ENCODE data around the gene A4GALT.
A peak's percentile ranks its signal among the peaks of the same experiment; 100 is the strongest.

A4GALT gene

DNA sequence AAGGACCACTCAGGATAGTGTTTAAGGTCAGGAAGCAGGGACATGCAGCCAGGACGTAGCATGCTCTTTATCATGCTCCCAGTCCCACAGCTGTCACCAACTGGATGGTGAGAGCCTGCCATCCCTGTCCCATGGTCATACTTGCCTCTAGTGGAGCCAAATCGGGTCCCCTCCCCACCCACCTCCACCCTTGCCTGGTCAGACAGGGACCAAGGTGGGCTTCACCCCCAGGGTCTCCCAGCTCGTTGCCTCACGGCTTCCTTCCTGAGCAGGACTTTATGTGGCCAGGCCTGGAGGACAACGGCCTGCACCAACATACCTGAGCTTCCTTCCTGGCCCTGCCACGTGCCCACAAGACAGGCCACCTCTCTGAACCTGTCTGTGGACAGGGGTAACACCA, 19.8 kb downstream of the A4GALT start:
- DNase-seq = no peak

DNA sequence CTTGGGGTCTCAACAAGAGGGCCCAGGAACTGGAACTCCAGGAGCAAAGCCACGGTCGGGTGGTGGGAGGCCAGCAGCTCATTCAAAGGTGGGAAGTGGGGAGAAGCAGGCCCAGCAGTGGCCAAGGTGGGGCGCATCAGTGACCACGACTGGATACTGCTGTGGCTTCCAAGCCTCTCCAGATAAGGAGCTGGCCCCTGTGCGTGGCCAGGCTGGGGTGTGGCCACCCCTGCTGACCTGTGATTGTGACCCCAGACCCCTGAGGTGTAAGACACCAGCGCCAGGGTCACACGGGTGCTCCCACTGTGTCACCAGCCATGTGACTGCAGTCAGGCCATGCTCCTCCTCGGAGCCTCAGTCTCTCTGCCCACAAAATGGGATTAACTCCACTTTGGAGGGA, 20.3 kb downstream of the A4GALT start:
- no peak for DNase-seq

DNA sequence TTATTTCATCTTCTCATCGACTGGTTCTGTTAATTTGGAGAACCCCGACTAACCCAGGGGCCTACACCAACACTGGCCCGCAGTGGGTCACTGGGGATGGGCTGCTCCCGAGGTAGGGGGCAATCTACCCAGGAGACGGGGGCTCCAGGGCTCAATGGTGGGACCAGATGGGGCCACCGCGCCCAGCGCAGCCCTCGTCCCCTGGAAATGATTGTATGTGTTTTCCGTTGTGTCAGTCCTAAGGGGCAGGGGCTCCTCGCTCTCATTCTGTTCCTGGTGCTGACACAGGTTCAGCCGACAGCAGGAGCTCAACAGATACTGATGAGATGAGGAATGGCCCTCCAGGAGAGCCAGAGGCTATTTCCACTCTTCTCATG, 20.7 kb downstream of the A4GALT start:
- DNase-seq = no peak

DNA sequence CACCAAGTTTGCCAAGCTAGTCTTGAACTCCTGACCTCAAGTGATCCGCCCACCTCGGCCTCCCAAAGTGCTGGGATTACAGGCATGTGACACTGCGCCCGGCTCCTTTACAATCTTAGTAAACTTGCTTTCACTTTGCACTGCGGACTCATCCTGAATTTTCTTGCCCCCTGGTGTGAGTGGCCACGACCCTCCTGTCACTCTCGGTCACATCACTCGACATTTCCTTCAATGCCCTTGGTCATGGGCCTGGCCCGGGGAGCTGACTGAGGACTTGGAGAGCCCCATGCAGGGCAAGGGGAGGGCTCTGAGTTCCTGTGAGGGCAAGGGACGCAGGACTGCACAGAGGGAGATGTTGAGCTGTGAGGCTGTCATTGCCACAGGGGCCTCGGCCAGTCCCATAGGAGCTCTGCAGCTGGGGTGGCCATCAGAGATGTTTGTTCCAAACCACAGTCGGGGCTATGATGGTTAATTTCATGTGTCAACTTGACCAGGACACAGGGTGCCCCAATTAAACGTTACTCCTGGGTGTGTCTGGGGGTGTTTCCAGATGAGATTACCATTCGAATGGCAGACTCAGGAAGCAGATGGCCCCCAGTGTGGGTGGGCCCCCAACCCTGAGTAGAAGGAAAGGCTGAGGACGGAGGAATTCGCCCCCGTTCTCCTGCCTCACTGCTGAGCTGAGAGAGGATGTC, 21.2 kb downstream of the A4GALT start:
- no peak for DNase-seq

DNA sequence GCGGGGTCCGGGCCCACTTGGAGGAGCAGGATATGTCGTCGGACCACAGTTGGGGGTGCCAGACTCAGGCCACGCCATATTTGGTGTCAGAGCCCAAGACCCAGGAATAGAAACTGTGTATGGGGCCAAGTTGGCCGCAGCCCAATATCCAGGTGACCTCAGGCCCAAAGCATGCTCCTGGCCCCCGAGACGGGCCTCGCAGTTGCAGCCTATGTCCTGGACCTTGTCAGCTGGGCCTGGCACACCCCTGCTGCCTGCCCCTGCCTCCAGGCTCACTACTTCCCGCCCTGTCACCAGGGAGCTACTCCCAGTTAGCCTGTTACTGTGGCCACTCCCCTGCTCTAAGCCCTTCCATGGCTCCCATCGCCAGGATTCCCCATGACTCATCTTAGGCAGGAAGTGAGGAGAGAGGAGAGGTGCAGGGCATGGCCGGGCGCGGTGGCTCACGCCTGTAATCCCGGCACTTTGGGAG, 23.1 kb downstream of the A4GALT start:
- no peak for DNase-seq

DNA sequence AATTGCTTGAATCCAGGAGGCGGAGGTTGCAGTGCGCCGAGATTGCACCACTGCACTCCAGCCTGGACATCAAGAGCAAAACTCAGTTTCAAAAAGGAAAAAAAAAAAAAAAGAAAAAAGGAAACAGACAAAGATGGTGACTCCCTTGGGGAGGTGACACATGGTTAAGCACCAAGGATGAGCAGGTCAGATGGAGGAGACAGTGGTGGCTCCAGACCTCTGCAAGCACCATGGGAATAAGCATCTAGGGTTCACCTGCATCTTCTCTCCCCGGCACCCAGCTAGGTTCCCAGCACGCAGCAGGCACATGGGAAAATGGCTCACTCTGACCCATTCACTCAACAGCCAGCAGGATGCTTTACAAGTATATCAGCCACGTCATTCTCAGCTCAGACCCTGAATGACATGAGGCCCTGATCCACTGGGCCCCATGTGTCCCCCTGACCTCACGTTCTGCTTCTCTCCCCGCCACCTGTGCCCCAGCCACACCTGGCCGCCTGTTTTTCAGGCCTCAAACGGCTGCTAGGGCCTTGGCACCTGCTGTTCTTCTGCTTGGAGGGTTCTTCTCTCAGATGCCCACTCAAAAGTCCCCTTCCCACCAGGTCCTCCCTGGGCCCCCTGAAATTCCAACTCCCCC, 24.2 kb downstream of the A4GALT start:
- DNase-seq = no peak

DNA sequence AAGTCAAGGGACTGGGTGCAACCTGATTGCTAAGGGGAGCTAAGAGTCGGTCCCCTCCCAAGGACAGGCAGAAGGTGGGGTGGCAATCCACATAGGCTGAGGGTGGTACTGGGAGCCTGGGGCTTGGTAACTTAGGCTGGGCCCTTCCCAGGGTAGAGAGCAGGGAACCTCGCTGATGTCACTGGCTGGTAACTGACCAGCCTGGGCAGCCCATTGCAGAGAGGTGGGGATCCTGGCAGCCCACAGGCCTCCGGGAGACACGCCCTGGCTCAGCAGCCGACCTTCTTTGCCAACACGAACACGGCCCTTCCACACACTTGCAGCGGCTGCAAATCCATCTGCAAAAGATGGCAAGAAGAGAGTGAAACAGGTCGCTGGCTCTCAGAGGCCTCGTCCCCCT, 25.4 kb downstream of the A4GALT start:
- DNase-seq = no peak

DNA sequence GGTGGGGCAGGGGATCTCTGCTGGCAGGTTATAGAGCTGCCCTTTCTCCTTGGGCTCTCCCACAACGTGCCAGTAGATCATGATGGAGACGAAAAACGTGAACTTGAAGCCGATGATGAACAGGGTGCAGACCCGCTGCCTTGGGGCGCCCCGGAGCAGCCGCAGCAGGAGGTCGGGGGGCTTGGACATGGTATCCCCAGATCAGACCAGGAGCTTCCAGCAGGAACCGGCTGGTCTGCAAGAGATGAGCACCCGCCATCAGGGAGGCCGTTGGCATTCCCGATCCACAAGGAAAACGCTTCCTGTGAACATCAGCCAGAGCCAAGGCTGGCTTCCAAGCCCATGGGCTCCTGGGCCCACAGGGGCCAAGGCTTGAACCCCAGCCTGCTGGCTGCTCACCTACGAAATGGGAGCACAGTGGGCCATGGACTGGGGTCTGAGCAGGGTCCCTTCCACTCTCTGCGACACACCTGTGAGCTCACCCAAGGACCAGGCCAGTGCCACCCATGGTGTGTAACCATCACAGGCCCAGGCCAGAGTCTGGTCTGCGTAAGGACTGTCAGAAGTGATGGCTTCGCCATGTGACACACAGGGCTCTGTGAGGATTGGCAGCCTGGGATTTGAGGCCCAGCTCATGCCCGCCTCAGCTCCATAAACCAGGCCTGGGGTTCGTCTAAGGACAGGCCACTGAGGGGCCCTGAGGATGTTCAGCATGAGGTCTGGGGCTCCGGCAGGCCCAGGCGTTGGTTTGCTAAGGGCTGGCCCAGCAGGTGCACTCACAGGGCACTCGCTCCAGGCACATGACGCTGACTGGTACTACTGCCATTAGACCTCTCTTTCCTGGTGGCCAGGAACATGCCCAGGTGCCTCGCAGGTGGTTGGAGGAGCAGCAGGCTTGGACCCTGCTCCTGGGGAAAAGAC, 26.6 kb downstream of the A4GALT start:
- DNase-seq = no peak

DNA sequence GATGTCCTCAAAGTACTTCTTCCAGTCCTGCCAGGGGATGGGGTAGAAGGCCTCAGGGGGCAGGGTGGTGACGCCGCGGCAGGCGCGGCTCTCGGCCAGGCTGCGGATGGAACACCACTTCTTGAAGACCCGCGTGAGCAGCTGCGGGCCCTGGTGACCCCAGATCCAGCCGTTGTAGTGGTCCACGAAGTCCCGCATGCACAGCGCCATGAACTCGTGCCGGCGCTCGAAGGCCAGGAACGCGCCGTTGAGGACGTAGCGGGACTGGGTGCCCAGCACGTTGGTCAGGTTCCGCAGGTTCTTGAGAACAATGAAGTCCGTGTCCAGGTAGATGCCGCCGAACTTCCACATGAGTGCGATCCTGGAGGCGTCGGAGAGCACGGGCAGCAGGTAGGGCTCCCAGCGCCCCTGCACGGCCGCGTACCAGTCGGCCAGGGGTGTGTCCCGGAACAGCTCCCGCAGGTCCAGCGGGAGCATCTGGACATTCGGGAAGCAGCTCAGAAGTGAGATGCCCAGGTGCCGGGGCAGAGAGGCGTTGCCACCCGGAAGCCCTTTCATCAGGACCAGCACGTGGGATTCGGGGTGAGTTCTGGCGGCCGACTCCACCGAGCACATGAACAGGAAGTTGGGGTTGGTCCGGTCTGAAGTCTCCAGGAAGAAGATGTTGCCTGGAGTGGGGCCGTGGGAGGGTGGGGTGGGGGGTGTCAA, 27.5 kb downstream of the A4GALT start:
- DNase-seq = no peak

DNA sequence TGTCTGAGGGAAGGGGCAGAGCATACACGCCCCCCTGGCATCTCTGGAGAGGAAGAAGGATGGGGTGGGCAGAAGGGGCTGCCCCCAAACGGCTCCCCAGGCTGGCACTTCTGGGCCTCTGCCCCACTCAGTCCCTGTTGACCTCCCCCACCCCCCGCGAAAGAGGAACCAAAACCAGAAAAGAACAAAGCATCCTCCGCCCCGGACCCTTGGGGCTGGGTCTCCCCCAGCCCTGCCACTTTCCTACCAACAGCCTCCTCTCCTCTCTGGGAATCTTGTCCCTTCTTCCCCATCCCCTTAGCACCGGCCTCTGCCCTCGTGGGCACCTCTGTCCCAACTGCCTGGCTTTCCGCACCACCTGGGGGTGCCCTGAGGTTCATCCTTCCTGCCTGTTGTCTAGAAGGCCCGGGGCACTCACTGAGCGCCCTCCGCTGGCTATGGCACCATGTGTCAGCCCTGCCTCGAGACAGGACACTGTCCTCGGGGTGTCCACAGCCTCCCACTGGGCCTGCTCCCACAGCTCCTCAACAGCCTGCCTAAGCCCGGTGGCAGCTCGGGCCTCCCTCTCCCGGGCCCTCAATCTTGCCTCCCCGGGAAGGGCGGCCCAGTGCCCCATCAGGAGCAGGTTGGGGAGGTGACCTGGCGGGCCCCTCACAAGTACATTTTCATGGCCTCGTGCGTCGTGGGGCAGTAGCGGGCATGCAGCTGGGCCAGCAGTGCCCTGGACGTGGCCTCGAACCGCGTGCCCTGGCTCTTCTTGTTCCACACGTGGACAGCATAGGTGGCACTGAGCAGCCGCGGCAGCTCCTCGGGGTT, 28.2 kb downstream of the A4GALT start:
- DNase-seq = no peak

DNA sequence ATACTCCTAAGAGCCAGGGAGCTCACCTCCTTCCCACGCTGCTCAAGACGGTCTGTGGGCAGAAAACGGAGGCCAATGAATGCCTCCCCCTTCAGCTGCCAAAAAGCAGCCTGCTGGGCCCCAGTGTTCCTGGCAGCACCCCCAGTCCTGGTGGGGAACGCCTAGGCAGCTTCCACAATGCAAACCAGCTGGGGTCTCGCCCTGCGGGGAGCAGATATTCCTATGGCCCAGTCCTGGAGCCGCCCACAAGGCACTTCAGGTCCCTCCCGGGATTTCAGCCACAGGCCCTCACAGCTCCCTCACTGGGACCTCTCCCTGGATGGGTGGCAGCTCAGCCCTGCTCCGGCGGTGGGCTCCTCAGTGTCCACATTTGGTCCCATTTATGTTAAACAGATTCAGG, 29.2 kb downstream of the A4GALT start:
- no peak for DNase-seq

DNA sequence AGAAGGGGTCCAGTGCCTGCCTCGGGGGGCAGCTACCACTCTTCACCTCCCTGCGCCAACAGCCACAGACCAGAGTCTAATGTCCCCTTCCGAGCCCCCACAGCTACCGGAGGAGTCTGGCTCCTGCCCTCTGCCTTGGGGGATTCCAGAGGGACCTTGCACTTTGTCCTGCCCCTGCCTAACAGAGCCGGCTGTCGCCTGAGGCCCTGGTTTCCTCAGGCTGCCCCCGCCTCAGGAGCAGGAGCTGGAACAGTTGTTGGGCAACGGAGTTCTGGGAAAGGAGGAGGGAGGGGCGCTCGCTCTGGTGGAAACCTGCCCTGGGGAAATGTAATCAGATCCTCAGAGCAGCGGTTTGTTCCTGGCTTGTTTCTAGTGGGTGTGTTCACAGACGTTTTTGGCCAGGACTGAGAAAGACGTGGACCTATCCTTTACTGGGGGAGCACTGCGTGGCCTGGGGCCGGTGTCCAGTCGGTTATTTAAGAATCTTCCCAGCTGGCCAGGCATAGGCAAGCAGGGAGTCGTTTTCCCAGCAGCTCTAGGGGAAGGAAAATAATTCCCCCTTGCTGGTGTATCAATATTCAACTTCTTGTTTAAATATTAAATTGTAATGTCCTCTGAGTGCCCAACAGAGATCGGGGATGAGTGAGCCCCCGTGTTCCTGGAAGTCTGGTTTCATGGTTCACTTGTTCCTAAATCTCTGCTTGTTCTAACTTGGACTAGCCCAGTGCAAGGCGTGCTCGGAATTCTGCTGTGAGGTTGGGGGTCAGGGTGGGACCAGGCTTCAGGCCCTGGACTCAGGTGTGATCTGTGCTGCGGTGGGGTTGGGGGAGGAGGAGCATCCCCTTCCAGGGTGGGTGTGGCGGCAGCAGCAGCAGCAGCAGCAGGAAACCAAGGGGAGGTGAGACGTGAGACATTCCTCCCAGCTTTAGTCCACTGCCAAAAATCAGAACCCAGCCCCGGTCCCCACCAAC, 32.1 kb downstream of the A4GALT start:
- peak; percentile 14 for DNase-seq

DNA sequence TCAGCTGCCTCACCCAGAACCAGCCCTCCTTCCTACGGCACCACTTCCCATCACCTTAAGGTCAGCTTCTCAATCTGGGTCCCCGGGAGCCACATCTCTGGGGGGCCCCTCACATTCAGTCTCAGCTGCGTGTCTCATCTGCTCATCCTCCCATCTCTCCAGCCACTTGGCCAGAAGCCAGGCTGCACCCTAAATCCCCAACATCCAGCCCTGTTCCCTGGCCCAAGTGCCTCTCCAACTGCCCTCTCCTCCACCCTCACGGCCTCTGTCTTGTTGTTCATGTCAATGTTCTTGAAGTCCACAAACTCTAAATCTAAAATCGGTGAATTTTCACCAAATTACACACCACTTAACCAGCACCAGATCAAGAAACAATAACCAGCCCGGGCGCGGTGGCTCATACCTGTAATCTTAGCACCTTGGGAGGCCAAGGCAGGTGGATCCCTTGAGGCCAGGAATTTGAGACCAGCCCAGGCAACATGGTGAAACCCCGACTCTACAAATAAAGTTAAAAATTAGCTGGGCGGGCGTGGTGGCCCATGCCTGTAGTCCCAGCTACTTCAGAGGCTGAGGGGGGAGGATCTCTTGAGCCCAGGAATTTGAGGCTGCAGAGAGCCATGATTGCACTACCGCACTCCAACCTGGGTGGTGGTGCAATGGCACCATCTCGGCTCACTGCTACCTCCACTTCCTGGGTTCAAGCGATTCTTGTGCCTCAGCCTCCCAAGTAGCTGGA, 33.7 kb downstream of the A4GALT start:
- no peak for DNase-seq

DNA sequence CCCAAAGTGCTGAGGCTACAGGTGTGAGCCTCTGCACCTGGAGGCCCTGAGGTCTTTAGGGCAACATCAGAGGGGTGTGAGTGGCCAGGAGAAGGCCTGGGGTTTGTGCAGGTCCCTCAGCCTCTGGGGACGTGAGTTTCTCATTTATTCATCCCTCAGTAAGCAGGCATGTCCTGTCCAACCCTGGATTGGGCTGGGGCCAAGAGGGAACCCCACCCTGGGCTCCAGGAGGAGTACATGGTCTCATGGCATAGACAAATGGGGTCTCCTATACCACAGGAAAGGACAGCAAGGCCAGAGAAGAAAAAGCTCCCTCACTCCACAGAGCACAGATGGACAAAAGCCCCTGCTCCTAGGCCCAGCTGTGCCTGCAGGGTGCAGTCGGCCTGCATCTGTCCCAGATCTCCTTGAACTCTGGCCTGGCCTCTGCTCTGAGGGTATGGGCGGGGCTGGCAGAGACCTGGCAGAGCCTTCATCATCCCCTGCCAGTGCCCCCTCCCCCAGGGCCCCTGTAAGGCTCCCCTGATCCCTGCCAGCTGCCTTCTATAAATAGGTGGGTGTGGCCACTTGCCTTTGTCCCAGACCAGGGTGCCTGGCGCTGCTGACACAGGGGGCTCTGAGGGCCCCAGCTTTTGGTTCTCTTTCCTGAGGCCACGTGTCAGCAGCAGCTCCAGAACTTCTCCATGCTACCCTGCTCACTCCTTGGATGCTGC, 34.6 kb downstream of the A4GALT start:
- no peak for DNase-seq

DNA sequence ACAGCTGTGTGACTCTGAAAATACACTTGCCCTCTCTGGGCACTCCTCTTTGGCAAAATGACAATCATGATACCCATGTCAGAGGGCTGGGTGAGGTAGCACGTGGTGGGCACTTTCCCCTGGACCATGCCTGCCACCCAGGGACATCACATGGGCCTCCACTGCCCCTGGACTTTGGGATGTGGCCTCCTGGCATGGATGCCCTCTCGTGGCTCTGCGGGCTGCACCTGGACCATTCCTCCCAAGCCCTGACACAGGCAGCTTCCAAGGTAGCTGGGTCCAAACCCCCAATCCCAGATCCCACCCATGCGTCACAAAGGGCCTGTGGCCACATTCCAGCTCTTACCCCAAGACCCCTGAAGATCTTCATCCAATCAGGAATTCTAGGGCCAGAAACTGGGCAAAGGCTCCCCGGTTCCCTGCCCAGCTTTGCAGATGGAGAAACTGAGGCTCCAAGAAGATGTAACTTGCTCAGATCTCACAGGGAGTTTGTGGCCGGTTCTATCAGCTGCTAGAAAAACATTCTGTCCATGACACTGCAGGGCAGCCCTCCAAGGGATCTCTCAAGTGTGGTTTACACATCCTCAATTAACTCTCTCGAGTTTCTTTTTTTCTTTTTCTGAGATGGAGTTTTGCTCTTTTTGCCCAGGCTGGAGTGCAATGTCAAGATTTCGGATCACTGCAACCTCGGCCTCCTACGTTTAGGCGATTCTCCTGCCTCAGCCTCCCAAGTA, 36.0 kb downstream of the A4GALT start:
- no peak for DNase-seq

DNA sequence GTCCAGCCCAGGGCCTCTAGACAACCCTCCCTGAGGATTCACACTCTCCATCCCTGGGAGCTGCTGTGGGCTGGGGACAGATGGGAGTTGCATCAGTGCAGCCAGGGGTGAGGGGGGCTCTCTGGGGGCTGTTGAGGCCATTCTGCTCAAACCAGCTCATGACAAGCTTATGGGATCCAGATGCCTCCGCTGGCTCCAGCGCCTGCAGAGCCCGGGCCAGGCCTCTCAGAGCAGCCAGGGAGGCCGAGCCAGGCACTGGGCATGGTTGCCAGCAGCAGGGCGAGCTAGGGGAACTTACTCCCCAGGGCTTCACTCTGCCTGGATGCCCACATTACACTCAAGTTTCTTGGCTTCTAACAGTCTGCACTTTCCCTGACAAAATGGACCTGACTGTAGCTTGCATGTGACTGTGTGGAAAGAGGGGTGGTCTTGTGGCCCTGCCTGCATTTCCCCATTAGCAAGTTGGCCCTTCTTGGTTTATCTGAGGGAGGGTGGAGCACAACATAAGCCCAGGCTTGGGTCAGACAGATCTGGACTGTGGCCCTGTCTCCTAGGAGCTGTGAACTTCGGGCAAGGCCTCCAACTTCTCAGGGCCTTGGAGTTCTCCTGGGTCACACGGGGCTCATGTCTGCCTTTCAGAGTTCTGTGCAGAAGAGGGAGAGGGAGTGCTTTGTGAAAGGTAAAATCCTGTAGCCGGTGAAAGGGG, 36.9 kb downstream of the A4GALT start:
- no peak for DNase-seq

DNA sequence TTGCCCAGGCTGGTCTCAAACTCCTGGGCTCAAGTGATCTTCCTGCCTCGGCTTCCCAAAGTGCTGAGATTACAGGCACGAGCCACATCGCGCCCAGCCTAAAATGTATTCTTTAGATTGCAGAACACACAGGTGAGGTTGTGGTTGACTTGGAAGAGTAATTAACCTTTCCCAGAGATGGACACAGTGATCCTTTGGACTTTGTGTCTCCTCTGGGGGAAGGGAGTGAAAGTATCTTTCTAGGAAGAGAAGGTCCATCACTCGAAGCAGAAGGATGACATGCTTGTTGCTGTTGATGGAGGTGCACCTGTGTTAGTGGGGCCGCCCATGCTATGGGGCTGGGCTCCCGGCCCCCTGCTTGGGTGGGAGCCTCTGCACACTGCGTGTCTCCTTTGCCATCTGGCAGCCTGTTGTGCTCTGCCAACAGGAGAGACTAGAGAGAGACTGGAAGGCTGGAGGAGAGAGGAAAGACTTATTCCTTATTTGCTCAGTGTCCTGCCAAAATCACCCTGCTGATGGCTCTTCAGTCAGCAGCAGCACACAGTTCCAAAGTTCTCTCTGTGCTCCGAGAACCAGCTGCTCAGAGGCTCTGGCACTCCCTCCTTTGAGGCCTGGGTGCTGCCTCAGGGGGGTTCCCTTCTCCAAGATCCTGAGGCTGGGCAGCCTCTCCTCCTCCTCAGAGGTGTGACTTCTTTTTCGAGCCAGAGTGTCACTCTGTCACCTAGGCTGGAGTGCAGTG, 38.4 kb downstream of the A4GALT start:
- DNase-seq = no peak

Measured in NCI-H1436 treated with DMSO at 0.1 percent for 48 hours (cell line).